Brain microvascular endothelial cell (primary cell): ENCODE data around the gene CCT5.

Experiments
- DNase-seq: peaks from one replicate; pipeline ENCODE4 v3.0.0-alpha.2; 2020
- H3K27ac ChIP-seq: fragments of 250-450 bp; sonication (Bioruptor Pico); 2 replicates; pipeline ENCODE4 v1.5.1; 2020; ENCODE audit warnings: mild to moderate bottlenecking, moderate library complexity
- H3K27me3 ChIP-seq: fragments of 250-450 bp; sonication (Bioruptor Pico); replicated peaks from 2 replicates; pipeline ENCODE4 v1.5.1; 2020; ENCODE audit warnings: mild to moderate bottlenecking
- H3K36me3 ChIP-seq: fragments of 250-450 bp; sonication (Bioruptor Pico); replicated peaks from 2 replicates; pipeline ENCODE4 v1.5.1; 2020; ENCODE audit warnings: mild to moderate bottlenecking
- H3K4me3 ChIP-seq: 2 replicates; pipeline ENCODE4 v1.5.1; 2011; ENCODE audit warnings: low read depth, mild to moderate bottlenecking, control low read depth, low read length, moderate library complexity
- in situ Hi-C: cut with HindIII; loops from 2 replicates; pipeline ENCODE4 v1.10.0; 2017; ENCODE audit warnings: low sequenced_read_pairs, low pct_ligation_motif_present
- TF ChIP-seq, protein P1 (sequence below): IDR thresholded peaks from 2 replicates; pipeline ENCODE4 v1.5.1; 2011; ENCODE audit warnings: low read depth, mild to moderate bottlenecking, moderate library complexity, low read length, control low read depth, inconsistent platforms; ENCODE audit errors: missing control alignments

Gene CCT5

DNA sequence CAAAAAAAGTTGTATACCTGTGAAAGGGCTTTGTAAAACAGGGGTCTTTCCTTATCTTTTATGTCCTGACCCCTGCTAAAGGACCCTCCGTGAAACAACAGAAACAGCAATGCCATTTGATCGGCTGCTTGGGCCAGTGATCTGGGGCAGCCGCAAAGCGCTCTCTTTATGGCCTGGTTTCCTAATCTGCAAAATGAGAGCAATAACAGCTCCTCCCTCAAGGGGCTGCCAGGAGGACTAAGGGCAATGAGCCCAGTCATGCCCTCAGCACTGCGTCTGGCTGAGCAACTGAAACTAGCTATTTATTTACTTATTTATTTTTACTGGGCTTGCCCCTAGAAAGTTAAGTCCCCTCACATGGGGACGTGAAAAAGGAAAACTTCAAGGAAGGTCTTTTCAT lies 39.3 kb downstream of the CCT5 start:
- DNase-seq, result no peak
- Histone ChIP-seq H3K27ac (no peak overlapping the region), H3K36me3 (no peaks in the 10 kb centered on the region), H3K27me3 (no peaks in the 10 kb centered on the region), H3K4me3 (no peak overlapping the region)
- in situ Hi-C loops, result no loop called here
- TF ChIP-seq, protein P1, sequence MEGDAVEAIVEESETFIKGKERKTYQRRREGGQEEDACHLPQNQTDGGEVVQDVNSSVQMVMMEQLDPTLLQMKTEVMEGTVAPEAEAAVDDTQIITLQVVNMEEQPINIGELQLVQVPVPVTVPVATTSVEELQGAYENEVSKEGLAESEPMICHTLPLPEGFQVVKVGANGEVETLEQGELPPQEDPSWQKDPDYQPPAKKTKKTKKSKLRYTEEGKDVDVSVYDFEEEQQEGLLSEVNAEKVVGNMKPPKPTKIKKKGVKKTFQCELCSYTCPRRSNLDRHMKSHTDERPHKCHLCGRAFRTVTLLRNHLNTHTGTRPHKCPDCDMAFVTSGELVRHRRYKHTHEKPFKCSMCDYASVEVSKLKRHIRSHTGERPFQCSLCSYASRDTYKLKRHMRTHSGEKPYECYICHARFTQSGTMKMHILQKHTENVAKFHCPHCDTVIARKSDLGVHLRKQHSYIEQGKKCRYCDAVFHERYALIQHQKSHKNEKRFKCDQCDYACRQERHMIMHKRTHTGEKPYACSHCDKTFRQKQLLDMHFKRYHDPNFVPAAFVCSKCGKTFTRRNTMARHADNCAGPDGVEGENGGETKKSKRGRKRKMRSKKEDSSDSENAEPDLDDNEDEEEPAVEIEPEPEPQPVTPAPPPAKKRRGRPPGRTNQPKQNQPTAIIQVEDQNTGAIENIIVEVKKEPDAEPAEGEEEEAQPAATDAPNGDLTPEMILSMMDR, result no peak

DNA sequence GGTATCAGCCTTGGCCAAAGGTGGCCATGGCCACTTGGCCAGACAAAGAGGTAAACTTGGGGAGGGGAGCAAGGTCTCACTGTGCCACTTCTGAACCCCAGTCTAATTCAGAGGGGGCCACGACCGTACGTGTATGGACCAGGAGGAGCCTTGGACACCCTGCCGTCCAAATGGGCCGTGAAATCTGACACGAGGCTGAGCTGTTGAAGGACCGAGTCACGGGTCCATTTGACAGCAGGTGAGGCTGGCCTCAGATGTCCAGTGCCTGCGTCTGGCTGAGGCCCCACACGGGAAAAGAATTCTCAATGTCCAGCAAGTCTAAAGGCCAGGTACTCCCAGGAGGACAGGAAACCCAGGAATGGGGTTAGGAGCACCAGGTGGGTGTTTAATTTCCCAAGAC lies 39.9 kb downstream of the CCT5 start:
- no peaks in the 10 kb centered on the region for H3K27me3 ChIP-seq
- in situ Hi-C loops, result no loop called here

DNA sequence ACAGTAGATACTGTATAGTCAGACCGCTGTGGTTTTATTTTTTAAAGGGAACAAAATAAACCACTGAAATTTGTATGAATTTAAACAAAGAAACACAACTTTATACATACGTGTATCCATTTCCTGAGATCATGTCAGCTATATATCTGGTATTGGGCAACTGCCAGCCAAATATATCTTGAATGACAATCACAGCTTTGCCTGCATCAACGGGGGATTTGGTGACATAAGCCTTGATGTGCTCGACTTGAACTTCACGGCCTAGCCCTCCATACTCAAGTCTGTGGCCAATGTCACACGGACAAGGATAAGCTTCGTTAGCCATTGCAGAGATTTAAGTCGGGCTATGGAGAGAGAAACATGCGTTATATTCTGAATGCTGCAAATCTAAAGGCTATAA lies 40.4 kb downstream of the CCT5 start:
- H3K27me3 ChIP-seq, result no peaks in the 10 kb centered on the region
- H3K36me3 ChIP-seq, result no peaks in the 10 kb centered on the region
- no peak overlapping the region for H3K27ac ChIP-seq
- in situ Hi-C loops, result no loop called here
- TF ChIP-seq, protein P1, result no peak
- no peak overlapping the region for H3K4me3 ChIP-seq
- DNase-seq, result no peak

More for the DNA sequence above, 39.9 kb downstream of the CCT5 start:
- Histone ChIP-seq H3K27ac (no peak overlapping the region), H3K36me3 (no peaks in the 10 kb centered on the region), H3K4me3 (no peak overlapping the region)
- DNase-seq, result no peak
- TF ChIP-seq, protein P1, result no peak

DNA sequence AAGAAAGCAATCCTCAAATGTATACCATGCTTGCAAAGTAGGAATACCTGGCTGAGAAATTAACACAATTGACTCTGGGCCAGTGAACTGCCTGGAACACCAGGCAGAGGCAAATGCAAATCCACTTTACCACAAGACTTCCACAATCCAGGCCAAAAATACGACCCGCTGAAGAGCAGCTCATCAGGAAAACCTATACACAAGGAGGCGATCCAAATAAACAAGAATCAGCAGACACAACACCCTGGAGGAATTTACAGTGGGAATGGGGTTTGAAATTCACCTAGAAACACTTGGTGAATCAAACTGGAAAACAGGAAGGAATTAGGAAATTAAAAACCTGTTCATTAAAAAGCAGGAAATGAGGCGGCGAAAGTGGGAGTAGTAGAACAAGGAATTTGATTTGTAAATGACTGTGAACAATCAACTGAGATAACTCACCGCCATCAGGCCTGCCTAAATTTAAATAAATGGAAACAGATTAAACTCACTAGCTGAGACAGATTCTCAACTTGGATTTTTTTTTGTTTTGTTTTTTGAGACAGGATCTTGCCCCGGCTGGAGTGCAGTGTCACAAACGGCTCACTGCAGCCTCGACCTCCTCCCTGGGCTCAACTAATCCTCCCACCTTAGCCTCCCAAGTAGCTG lies 41.7 kb downstream of the CCT5 start:
- TF ChIP-seq, protein P1, result no peak
- no peaks in the 10 kb centered on the region for H3K27me3 ChIP-seq
- H3K27ac ChIP-seq, result no peak overlapping the region
- no peaks in the 10 kb centered on the region for H3K36me3 ChIP-seq
- H3K4me3 ChIP-seq, result no peak overlapping the region
- no peak for DNase-seq
- in situ Hi-C loops, result no loop called here

DNA sequence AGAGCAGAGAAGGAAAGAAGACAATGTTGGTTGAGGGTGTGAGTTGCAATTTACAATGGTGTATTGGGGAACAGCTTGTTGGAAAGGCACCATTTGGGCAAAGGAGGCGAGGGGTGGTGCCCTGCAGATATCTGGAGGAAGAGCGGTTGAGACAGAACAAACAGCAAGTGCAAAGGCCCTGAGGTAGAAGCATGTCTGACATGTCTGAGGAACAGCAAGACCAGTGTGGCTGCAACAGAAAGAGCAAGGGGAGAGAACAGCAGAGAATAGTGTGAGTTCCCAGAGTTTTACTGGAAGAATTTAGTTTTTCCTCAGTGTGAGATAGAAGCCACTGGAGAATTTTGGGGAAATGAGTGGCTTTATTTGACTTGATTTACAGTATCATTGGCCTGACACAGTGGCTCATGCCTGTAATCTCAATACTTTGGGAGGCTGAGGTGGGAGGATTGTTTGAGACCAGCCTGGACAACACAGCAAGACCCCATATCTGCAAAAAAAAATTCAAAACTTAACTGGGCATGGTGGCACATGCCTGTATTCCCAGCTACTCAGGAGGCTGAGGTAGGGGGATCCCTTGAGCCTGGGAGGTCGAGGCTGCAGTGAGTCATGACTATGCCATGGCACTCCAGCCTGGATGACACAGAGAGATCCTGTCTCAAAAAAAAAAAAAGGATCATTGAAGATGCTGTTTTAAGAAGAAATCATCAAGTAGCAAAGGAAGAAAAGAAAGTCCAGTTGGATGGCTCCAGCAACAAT lies 44.0 kb downstream of the CCT5 start:
- no peak overlapping the region for H3K4me3 ChIP-seq
- in situ Hi-C loops, result no loop called here
- TF ChIP-seq, protein P1, result no peak

More for the DNA sequence above, 44.0 kb downstream of the CCT5 start:
- H3K36me3 ChIP-seq, result no peaks in the 10 kb centered on the region
- DNase-seq, result no peak
- H3K27ac ChIP-seq, result no peak overlapping the region
- no peaks in the 10 kb centered on the region for H3K27me3 ChIP-seq
